T-helper 1 cell treated with Interleukin-12 subunit alpha and Interleukin-12 subunit beta and Interleukin-4 antibody, amounts not matched to agents 30 ng/mL and 1 ng/mL, for 36 hours (primary cell): Measurements from ENCODE around the gene TBC1D20. TPM values are rescaled to one million over a fixed set of nuclear protein-coding genes. Genes with fewer than 3 reads are reported as not detected.
"Not testable (repeated sequence)": the region's sequence is repeated elsewhere in the genome, so short reads cannot be mapped to it uniquely, and the experiment has no call there.

Experiments
- intact Hi-C: fragments of 100-400 bp; cut with micrococcal nuclease; formaldehyde crosslinking; loops from one replicate; pipeline ENCODE4 v1.15.1; 2024
- total RNA-seq: library from RNA; stranded (reverse); gene quantifications from 2 replicates; pipeline ENCODE4 v1.2.3, GENCODE V29; 2022

Gene TBC1D20
- 40.2 and 40.3 TPM in 2 replicates for total RNA-seq

- intact Hi-C loops: loop anchor here (1.0 kb wide), 8 partner anchors 17 to 135 kb away; partner anchors contain the start of genes CSNK2A1 and NRSN2
These were observed at the start of gene TBC1D20 for GRCh38 chr20:462199-462991. TSS of gene TBC1D20 (minus strand) at chr20:462533. CDS start at chr20:462405, 128 bp downstream.

DNA sequence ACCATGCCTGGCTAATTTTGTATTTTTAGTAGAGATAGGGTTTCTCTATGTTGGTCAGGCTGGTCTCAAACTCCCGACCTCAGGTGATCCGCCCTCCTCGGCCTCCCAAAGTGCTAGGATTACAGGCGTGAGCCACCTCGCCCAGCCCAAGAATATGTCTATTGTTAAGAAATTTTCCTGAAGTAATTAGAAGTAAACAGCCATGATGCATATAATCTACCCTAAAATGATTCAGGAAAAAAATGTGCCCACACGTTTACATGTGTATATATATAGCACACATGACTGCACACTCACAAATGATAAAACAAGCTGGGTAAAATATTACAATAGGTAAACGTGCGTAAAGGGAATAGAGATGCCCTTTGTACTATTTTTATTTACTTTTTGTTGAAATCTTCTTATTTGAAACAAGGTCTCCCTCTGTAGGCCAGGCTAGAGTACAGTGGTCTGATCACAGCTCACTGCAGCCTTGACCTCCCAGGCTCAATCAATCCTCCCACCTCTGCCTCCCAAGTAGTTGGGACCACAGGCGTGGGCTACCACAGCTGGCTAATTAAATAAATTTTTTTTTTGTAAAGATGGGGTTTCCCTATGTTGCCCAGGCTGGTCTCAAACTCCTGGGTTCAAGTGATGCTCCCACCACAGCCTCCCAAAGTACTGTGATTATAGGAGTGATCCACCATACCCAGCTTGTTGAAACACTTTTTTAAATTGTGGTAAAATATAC lies 48.2 kb upstream of the TBC1D20 start:
- intact Hi-C loops: not testable (repeated sequence)

DNA sequence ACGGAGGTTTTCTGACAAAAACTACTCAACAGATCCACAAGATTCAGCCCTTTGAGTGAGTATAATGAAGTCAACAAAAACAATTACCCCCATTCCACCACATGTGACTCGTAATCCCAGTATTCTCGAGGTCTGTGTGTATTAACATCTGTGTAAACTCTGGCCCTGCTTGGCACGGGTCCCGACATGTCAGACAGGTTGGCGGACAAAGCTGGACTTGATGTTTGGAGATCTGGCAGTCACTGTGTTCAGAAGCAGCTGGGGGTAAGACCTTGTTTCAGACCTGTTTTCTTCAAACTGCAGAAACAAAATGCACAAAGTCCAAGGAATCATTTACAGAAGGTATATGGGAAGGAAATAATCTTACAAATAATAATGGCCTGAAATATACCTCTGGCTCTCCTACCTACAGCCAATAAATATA lies 46.0 kb upstream of the TBC1D20 start:
- intact Hi-C loops: not testable (repeated sequence)

GRCh38 chr20:507761-508332 lies 45.5 kb upstream of the TBC1D20 start:
- intact Hi-C loops: no loop called here

- intact Hi-C loops: no loop called here
These were observed 44.8 kb upstream of the TBC1D20 start for GRCh38 chr20:507006-507758.

- intact Hi-C loops: no loop called here
These were observed 42.3 kb upstream of the TBC1D20 start for GRCh38 chr20:504632-505075.

DNA sequence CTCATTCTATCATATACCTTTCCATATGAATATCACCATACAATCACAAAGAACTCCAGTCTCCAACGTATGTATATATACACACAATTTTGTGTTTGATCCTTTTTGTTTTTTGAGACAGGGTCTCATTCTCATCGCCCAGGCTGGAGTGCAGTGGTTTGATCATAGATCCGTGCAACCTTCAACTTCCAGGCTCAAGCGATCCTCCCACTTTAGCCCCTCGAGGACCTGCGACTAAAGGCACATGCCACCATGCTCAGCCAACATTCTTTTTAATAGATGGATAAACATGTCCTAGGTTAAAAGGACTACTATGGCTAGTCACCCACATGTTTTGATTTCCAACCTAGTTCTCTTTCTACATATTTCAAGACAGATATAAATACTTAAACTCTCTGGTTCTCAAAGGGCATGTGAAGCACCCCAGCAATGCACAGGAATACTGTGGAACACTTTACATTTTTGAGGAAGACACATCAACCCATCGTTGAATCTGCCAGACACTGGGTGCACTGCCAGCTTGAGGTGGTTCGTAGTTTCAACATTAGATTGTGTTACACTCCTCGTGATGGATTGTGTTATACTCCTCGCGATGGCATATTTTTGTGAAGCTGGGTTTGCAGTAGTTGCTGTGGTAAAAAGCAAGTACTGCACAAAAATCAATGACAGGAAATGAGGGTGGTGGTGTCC lies 40.9 kb upstream of the TBC1D20 start:
- intact Hi-C loops: no loop called here

DNA sequence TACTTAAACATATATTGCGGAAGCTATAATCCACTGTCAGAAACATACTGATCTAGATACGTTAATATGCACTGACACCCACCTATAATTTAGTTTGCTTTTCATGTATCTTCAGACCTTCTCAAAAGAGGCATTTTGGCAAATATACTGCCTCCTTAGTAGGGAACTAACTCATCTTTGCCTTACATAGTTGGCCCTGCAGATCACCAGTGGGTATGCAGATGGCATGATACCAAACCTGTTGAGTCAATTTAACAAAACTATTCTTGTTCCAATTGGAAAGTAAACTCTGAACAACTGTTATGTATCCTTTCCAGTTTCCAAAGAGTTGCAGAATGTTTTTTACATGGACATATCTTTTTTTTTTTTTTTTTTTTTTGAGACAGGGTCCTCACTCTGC lies 35.6 kb upstream of the TBC1D20 start:
- intact Hi-C loops: no loop called here

GRCh38 chr20:496126-496696 lies 33.9 kb upstream of the TBC1D20 start:
- intact Hi-C loops: no loop called here

DNA sequence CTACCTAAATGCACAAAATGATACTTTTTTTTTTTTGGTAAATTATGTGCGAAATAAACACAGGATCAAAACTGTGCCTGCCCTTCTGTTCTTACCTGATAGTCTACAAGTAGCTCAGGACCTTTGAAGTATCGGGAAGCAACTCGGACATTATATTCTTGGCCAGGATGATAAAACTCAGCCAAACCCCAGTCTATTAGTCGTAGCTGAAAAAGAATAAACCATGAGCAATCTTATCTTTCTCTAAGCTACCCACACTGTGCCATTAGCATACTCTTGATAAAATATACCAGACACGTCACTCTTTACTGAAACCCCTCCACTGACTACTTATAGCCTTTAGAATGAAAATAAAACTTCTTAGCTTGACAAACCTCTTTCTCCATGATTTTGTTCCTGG lies 29.8 kb upstream of the TBC1D20 start:
- intact Hi-C loops: no loop called here

- intact Hi-C loops: no loop called here
These were observed 25.3 kb upstream of the TBC1D20 start for GRCh38 chr20:487655-488054.

GRCh38 chr20:483815-484644 lies 21.7 kb upstream of the TBC1D20 start:
- intact Hi-C loops: no loop called here

GRCh38 chr20:481167-481566 lies 18.8 kb upstream of the TBC1D20 start:
- intact Hi-C loops: no loop called here

DNA sequence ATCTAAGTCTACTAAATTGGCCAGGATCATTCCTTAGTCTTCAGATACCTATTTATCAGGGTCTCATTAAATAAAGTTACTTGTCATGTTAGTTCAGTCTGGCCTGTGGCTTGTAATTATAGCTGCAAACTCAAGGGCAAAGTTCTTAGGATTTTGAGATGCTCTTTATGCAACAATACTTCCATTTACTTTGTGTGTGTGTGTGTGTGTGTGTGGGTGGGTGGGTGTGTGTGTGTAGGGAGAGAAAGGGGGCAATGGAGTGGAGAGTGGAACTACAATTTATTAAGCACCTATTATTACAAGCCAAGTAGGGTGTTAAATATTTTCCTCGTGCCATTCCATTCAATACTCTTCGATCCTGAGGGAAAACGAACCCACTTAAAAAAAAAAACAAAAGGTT lies 17.7 kb upstream of the TBC1D20 start:
- intact Hi-C loops: no loop called here

GRCh38 chr20:479487-479886 lies 17.2 kb upstream of the TBC1D20 start:
- intact Hi-C loops: loop anchor here (1.0 to 10.0 kb wide), 6 partner anchors 17 to 165 kb away; partner anchors contain the start of gene TBC1D20

GRCh38 chr20:478949-479429 lies 16.7 kb upstream of the TBC1D20 start:
- intact Hi-C loops: loop anchor here (1.0 to 10.0 kb wide), 6 partner anchors 17 to 166 kb away; partner anchors contain the start of gene TBC1D20

DNA sequence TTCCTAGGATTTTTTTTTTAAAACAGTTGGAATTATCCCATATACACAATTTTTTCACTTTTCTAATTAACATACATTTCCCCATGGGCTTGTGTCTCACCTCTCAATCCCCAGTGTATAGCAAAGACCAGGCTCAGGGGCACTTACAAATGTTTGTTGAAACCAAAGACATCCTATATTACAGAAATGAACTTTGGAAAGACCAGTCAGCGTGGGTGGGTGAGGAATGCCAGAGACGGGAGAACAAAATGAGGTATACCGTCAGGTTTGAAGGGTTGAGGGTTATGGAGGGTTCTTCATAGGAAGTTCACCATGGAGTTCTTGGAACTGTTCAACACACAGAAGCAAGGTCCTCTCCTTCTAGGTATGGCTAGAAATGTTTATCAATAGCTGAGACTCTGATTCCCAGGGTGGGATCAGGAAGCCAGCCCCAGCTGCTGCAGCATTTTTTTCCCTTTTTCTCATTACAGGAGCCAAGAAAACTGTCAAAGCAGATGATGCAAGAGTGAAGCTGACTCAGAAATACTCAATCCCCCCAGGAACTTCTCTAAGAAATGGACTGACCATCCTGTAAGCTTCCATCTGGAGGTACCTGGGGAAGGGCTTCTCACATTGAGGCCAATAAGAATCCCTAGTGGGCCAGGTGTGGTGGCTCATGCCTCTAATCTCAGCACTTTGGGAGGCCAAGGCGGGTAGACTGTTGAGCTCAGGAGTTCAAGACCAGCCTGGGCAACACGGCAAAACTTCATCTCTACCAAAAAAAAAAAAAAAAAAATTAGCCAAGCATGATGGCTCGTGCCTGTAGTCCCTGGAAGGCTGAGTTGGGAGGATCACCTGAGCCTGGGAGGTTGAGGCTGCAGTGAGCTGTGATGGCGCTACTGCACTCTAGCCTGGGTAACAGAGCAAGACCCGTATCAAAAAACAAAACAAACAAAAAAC lies 15.9 kb upstream of the TBC1D20 start:
- intact Hi-C loops: loop anchor here (2.0 to 10.0 kb wide), 2 partner anchors 39 to 167 kb away; no protein-coding TSS in a partner anchor
